Non-pigmented ciliary epithelial cell (primary cell): ENCODE results near the gene TIMM10.
"Not testable (repeated sequence)": the region's sequence is repeated elsewhere in the genome, so short reads cannot be mapped to it uniquely, and the experiment has no call there.

ENCODE experiments used
- DNase-seq: peaks from one replicate; pipeline ENCODE4 v3.0.0-alpha.2; 2010; ENCODE audit warnings: low read depth

TIMM10 gene

DNA sequence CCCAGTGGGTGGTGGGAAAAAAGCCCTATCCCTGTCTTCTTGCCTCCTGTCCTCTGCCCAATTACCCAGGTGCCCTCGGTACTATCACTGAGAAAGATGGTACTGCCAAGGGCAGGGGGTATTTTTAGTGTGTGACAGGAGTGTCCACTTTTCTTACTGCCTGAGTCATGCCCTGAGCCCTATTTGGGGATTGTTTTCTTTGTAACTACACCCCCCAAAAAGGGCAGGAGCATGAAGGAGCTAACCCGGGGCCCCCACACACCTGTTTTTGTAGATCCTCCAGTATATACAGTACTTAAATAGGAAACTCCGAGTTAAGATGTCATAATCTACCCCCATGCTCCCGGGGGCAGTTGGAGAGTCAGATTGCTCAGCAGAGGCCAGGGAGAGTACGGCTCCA lies 10.6 kb upstream of the TIMM10 start:
- DNase-seq: no peak

GRCh38 chr11:57539342-57539741 lies 8.8 kb upstream of the TIMM10 start:
- no peak for DNase-seq

DNA sequence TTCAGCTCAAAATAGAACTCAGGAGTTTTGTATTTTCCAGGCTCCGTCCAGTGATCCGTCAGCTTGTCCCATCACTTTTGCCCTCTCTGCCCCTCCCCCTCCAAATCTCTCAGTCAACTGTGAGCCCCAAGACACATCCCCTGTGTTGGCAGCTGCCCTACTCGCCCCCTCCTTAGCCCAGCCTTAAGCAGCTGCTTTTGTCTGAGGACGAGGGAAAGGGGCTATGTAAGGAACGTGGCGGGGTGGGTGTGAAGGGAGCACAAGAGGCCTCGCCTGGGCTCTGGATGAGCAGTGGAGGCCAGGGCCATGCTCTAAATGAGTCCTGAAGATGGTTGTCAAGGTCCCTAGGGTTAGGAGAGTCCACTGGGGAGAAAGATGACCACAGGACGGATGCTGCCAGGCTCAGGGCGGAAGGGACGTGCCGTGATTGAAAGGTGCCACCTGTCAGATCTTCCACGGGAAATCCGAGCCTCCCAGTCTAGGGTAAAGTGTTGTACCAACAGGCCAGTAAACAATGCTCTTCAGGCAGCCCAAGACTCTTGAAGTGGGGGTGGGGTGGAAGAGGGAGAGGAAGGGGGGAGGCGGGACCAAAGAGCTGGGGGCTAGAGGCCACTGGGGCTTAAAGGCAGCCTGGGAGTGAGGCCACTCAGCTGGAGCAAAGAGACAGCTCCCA lies 6.5 kb upstream of the TIMM10 start, which contains the start of gene SMTNL1:
Gene SMTNL1 (plus strand): TSS at position 649 of the 673 bp plus-strand sequence. CDS start 5,048 bp downstream, outside the sequence.
- DNase-seq: no peak

GRCh38 chr11:57534449-57534848 lies 3.9 kb upstream of the TIMM10 start:
- DNase-seq: not testable (repeated sequence)

- DNase-seq: no peak
Measured at GRCh38 chr11:57530215-57530595, 349 bp downstream of the TIMM10 start.

GRCh38 chr11:57529012-57529411 lies 1.5 kb downstream of the TIMM10 start:
- no peak for DNase-seq

DNA sequence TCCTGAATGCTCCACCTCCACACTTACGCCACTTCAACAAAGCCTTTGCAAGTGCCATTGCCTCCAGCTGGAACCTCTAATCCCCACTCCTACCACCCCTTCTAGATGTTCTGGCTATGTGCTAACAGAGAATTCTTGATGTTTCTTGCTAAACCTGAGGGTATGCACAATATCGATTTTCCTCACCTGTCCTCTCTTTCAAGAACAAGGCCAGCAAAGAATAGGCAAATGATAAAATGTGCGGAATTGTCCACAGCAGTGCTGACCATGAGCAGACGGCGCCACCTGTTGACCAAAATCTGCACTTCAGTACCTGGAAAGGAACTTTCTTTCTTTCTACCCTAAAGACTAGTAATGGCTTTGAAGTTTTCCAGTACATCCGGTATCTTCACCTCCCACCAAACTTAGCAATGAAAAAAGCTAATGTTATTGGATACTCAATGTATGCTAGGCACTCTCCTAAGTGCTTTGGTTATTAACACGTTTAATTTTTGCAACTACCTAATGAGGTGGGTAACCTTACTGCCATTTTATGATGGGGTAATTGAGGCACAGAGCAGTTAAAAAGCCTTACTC lies 3.4 kb downstream of the TIMM10 start:
- no peak for DNase-seq

- DNase-seq: no peak
Measured at GRCh38 chr11:57523419-57523818, 7.1 kb downstream of the TIMM10 start.

GRCh38 chr11:57521116-57521515 lies 9.4 kb downstream of the TIMM10 start:
- no peak for DNase-seq

DNA sequence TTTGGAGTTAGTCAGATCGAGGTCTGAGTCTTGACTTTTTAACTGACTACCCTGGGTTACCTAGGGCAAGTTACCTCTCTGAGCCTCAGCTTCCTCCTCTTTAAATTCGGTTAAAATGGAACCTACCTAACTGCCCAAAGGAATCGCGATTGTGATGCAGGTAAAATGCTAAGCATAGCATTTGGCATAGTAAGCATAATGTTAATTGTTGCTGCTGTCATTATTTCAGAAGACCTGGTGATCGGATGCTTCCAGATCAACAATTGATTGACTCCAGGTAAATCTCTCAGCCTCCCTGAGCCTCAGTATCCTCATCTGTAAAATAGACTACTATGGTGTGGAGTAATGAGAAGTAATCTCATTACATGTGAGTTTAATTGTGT lies 14.5 kb downstream of the TIMM10 start:
- DNase-seq: no peak

GRCh38 chr11:57515332-57516060 lies 15.1 kb downstream of the TIMM10 start, which contains the start of gene SLC43A1:
SLC43A1 (minus strand) TSS chr11:57515702; CDS start chr11:57514111, 1,591 bp downstream.
- DNase-seq: no peak

- DNase-seq: no peak
Measured at GRCh38 chr11:57514538-57515331, 15.8 kb downstream of the TIMM10 start.

- no peak for DNase-seq
Measured at GRCh38 chr11:57513911-57514537, 16.5 kb downstream of the TIMM10 start.

DNA sequence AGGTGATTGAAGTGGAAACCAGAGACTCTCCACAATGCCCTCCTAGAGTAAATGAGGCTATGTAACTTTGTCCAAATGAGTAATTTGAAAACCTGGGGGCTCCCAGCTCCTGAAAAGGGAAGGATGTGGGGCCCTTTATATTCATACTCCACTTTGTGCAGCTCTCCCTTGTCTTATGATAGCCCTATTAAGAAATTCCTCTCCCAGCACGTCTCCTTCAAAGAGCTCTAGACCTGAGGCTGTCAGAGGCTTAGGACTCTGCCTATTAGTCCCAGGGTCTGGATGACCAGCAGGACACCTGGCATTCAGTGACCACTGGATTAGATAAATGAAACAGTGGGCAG lies 17.1 kb downstream of the TIMM10 start:
- DNase-seq: no peak

GRCh38 chr11:57512646-57513451 lies 17.7 kb downstream of the TIMM10 start:
- DNase-seq: no peak

- DNase-seq: no peak
Measured at GRCh38 chr11:57511741-57512430, 18.7 kb downstream of the TIMM10 start.

DNA sequence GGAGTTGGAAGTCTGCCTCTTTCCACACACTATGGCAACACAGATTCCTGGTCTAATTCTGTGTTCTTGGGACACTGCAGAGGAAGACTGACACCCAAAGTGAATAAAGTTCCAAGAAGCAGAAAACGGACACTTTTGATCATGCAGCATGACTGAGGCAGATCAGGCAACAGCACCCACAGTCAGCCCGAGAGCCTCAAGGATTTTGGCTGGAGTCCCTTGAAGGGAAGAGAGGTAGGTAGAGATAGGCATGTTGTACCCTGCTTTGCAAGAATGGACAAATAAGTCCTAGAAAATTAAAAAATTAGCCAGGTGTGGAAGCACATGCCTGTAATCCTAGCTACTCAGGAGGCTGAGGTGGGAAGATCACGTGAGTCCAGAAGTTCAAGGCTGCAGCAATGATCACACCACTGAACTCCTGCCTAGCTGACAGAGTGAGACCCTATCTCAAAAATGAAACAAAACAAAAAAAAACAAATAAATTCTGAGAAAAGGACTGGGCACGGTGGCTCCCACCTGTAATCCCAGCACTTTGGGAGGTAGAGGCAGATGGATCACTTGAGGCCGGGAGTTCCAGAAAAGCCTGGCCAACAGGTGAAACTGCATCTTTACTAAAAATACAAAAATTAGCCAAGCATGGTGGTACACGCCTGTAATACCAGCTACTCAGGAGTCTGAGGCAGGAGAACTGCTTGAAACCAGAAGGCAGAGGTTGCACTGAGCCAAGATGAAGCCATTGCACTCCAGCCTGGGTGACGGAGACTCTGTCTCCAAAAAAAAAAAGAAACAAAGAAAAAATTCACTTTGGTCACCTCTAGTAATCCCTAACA lies 22.0 kb downstream of the TIMM10 start:
- DNase-seq: no peak

GRCh38 chr11:57506522-57506921 lies 24.0 kb downstream of the TIMM10 start:
- DNase-seq: no peak

GRCh38 chr11:57504511-57504910 lies 26.0 kb downstream of the TIMM10 start:
- DNase-seq: no peak

DNA sequence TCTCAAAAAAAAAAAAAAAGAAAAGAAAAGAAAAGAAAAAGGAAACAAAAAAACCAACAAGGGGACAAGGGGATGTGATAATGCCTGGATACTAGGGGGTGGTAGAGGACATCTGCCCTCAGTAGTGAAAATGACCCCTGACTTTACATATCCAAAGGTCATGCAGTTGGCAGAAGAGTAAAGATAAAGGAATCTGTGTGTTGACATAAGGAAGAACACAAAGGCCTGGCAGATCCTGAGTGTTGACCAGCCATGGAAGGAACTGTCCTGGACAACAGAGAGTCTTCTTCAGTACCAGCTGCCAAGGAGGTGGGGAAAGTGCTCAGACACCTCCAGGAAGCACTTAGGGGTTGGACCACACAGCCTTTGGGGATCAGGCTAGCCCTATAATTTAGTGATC lies 27.7 kb downstream of the TIMM10 start:
- DNase-seq: no peak
